Stimulated activated CD8-positive, alpha-beta memory T cell treated with anti-CD3 and anti-CD28 coated beads, Interleukin-7, amount 100 ng/mL, for 24 hours (primary cell): ENCODE data around the gene SORCS2.

ENCODE experiments used
- DNase-seq: peaks from one replicate; pipeline ENCODE4 v3.0.0-alpha.2; 2020; ENCODE audit warnings: low read depth

SORCS2 gene

DNA sequence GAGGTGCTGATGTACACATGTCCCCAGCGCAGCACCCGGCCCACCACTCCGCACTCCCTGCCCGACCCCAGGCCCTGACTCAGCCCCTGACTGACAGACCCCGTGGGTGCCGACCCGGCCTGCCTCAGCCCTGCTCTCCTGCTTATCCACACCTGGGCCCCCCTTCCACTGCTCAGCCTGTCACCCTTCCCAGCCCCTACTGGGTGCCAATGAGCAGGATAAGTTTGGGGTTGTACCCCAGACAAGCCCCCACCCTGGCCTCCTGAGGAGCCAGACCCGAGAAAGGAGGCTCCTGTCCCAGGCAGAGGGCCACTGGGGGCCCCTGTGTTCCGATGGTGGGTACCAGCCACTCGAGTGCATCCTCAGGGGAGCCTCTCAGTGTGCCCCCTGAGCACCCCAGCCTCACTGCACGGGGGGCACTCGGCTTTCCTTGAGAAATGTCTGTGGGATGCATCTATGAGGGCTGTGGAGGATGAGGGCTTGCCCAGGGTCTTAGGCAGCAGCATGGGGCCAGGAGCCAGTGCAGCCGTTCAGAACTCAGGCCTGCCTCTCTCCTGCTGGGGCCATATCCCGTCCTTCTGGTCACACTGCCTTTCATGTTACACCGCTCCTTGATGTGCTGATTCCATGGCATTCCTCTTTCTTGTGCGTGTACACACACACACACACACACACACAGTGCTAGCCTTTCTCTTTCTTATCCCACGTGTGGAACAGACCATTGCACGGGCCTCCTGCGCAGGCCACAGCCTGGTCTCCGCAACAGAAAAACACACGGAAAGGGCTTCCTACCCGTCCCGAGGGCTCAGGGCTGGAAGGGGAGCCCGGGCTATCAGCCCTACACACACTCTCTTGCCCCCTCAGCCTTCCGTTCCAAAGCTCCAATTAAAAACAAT is 462.5 kb downstream of the SORCS2 start:
- no peak for DNase-seq

DNA sequence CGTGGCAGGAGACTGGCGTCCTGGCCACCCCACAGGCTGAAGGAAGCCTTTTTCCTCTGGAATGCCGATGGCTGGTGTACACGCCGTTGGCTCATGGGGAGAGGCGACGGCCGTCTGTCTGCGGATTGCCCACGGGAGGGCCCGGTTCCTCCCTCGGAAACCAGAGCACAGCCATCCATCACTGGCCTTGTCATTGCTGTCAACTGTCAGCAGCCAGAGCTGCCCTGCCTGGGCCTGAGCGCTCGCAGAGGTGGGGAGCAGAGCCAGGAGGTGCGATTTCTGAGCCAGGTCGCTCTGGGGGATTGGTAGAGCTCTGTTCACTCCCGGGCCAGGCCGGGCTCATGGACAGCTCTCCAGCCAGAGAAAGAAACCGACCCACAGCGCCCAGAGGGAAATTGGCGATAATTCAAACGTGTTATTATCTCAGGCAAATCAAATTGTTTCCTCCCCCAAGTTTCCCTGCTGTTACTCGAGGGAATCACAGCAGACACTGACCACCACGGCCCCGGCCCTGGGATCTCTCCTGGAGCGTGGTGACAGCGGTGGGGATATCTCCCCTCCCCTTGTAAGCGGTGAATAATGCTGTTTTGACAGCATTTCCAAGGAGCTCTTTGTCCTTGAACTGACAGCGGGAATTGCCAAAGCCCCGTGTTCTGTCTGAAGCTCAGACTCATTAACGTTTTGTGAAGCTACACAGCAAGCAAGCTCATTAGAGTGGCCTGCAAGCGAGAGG is 463.3 kb downstream of the SORCS2 start:
- DNase-seq: no peak

- DNase-seq: no peak
Measured at GRCh38 chr4:7656244-7656800, 464.0 kb downstream of the SORCS2 start.

- no peak for DNase-seq
Measured at GRCh38 chr4:7657545-7658297, 465.4 kb downstream of the SORCS2 start.

- no peak for DNase-seq
Measured at GRCh38 chr4:7658341-7659204, 466.2 kb downstream of the SORCS2 start.

- no peak for DNase-seq
Measured at GRCh38 chr4:7659429-7660175, 467.3 kb downstream of the SORCS2 start.

- DNase-seq: no peak
Measured at GRCh38 chr4:7660176-7661039, 468.1 kb downstream of the SORCS2 start.

DNA sequence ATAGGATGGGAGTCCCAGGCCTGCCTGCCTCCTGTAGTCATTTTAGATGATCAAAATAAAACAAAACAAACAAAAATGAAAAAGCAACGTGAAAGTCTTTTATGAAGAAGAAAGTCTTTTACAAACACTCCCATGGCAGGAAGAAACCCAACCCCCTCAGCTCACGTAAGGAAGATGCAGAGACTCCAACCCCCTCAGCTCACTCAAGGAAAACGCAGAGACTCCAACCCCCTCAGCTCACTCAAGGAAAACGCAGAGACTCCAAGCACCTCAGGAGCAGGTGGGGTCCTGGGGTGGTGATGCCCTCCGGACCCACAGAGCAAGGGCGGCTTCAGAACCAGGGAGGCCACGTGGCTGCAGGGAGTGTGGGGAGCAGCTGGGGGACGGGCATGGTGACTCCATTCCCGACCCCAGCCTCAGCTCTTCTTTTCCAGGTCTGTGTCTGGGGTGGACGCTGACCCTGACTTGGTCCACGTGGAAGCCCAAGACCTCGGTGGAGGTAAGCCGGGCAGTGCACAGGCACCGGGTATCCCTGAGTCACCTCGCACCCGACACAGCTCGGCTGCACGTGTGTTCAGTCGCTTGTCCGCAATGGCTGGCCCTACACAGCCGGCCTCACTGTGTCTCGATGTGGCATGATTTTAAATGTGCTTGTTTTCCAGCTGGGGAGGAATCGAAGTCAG is 468.9 kb downstream of the SORCS2 start:
- no peak for DNase-seq

DNA sequence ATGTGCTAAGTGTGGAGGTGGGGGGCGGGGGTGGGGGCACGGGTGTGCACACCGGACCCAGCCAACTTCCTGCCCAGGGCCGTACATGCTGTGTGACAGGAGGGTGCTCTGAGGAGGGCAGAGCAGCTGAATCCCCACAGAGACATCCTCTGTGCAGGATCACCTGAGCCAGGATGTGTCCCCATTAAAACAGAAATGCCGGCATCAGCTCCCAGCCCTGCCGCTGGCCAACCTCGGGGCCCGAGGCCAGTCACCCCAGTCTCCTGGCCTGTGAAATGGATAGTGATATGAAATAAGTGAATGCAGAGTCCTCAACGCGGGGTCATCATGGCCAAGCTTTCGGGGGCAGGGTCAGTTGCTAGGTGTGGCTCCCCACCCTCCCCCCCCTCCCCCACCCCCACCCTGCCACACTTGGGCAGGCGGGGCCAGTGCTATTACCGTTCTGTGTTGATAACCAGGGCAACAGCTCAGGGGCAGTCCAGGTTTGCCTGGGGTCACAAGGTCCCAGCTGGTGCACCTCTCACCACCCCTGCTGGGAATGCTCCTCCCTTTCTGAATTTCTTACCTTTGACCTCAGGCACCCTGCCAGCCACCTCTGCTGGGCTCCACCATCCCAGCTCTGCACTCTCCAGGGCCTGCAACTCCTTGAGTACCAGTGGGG is 469.6 kb downstream of the SORCS2 start:
- DNase-seq: no peak

DNA sequence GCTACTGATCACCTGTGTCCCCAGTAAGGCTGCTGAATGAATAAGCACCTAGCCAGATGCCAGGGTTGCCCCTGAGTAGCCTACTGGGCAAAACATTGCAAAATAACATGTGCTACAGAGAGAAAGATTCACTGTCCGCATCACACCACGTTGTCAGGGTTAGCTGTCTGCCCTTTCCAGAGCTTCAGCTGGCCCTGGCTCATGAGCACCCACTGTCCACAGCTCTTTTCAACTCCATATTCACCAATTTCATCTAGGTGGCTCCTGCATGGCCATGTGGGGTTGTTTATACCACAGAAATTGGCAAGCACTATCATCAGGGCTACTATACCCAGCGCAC is 470.1 kb downstream of the SORCS2 start:
- DNase-seq: no peak

- DNase-seq: no peak
Measured at GRCh38 chr4:7663075-7663541, 470.8 kb downstream of the SORCS2 start.

GRCh38 chr4:7664106-7664505 is 471.8 kb downstream of the SORCS2 start:
- DNase-seq: no peak

- no peak for DNase-seq
Measured at GRCh38 chr4:7665321-7665720, 473.0 kb downstream of the SORCS2 start.

DNA sequence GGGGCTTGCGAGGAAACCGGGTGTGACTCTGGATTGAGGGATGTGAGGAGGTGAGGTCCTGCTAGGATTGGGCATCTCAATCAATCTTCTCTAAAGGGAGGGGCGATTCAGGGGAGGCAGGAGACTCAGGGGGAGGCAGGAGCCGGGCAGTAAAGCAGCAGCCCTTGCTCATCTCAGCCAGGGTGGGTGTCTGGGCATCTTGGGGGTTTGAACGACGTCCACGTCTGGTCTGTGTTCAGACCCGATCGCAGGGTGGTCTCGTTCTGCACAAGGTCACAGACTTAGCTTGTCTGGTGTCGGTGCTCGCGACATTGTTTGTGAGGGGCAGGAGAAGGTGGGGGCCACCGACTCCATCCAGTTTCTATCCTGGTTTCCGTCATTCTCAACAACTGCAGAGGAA is 473.7 kb downstream of the SORCS2 start:
- DNase-seq: no peak

DNA sequence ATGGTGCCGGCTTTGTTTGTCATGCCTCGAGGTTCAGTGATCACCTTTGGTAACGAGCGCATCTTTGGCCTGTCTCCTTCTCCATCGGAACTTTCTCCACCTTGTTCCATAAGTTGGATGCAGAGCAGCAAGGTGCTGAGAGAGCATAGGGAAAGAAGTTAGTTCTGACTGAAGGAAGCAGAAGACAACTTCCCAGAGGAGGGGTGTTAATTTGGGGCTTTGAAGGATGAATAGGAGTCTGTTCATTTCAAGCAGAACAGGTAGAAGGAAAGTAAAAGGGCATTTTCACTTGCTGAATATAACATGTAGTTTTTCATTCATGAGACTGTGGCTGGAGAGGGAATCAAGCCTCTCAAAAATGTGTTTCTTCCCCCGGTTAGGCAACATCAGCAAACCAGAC is 474.4 kb downstream of the SORCS2 start:
- DNase-seq: no peak

- DNase-seq: no peak
Measured at GRCh38 chr4:7668271-7668670, 475.9 kb downstream of the SORCS2 start.

- no peak for DNase-seq
Measured at GRCh38 chr4:7668826-7669225, 476.5 kb downstream of the SORCS2 start.

DNA sequence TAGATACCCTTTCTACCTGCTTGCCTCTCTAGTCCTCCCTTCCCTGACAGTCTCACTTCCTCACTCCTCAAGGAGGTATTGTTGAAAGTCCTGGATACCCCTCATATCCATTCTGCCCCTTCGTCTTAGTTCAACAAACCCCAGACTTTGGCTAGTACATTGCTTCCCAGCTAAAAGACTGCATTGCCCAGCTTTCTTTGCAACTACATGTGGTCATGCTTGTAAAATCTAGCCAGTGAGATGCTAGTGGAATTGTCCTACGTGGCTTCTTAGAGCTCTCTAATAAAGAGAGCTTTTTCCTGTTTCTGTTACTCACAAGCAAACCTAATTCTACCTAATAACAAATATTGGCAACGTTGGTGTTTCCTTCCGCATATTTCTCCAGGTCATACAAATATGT is 480.3 kb downstream of the SORCS2 start:
- no peak for DNase-seq
